GM19043 (cell line): ENCODE results near the gene ZNF45.
"Not testable (repeated sequence)": the region's sequence is repeated elsewhere in the genome, so short reads cannot be mapped to it uniquely, and the experiment has no call there.

ENCODE experiments used
- ATAC-seq: cut with Tn5 transposase; IDR thresholded peaks from one replicate; pipeline ENCODE4 v1.9.1; 2021; ENCODE audit warnings: low read depth; ENCODE audit not compliant: unreplicated experiment

Gene ZNF45

DNA sequence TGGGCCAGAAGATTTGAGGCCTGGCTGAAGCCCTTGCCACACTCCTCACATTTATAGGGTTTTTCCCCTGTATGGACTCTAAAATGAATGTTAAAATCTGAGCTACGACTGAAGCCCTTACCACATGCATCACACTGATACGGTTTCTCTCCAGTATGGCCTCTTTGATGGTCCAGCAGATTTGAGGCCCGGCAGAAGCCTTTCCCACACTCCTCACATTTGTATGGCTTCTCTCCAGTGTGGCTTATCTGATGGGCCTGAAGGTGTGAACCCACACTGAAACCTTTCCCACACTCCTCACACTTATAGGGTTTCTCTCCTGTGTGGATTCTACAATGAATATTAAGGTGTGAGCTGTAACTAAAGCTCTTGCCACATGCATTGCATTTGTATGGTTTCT, 21.0 kb downstream of the ZNF45 start:
- no peak for ATAC-seq

- no peak for ATAC-seq
These were observed 21.7 kb downstream of the ZNF45 start for GRCh38 chr19:43913383-43913782.

- ATAC-seq, result no peak
These were observed 24.2 kb downstream of the ZNF45 start for GRCh38 chr19:43910884-43911283.

GRCh38 chr19:43908659-43909058, 26.4 kb downstream of the ZNF45 start:
- ATAC-seq, result no peak

DNA sequence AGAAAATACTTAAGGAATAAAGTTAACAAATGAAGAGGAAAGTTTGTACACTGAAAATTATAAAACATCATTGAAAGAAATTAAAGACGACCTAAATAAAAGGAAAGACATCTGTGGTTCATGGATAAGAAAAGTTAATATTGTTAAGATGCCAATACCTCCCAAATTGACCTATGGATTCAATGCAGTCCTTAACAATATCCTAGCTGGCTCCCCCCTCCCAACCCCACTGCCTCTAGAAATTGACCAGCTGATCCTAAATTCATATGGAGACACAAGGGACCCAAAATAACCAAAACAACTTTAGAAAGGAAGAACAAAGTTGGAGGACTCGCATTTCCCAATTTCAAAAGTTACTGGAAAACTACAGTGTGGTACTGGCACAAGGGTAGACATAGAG, 28.3 kb downstream of the ZNF45 start:
- ATAC-seq, result no peak

- ATAC-seq, result no peak
These were observed 29.2 kb downstream of the ZNF45 start for GRCh38 chr19:43905897-43906296.

DNA sequence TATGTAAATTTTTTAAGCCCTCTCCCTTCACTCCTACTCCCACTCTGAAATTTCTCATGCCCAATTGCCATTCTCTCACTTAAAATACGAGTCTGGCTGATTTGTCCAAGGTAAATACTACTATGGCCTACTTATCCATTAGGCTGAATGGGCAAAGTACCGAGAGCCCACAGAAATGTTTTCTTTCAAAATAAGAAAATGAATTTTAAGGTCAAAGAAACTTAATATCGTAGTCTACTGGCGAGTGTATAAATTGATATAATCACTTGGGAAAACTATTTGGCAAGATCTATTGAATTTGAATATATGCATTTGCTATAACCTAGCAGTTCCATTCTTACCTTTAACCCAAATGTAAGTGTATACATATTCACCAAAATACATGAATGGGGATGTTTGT, 32.7 kb downstream of the ZNF45 start:
- no peak for ATAC-seq

DNA sequence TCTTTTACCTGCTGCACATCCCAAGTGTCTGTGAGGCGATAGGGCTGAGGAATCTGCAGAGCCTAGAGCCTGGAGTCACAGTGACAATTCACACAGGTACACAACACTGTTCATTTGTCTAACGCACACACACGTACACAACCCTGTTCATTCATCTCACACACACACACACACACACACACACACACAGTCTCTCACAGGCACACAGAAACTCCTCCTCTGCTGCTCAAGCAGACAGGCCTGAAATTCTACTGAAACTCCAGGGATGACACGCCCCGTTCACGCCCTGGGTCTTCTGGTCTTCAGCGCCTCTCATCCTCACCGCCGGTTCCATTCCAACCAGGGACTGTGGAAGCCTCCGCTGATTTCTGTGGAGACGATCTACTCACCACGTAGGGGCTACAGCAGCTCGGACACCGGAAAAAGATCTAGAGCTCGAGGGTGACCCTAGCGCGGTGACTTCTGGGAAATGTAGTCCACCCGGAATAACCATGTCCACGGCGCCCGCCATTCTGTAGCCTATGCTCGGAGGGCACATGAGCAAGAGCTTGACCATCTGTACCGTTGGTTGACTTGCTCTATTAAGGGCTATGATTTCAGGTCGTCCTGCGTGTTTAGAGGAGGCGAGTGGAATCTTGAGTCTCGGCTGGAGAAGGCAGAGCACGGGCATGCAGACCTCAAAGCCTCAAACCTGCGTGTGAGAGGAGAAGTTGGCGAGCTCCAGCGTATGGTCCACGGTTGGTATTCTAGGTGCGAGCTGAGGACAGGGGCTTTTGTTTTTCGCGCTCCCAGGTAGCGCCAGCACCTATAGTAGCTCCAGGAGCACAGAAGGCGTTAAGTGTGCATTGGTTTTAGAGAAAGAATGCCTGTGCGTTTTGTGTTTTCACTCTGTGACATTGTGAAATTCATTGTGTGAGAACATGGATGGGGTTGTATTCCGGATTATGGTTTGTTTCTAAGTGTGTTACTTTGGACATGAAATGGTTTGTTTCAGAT, 33.4 kb downstream of the ZNF45 start:
- no peak for ATAC-seq

DNA sequence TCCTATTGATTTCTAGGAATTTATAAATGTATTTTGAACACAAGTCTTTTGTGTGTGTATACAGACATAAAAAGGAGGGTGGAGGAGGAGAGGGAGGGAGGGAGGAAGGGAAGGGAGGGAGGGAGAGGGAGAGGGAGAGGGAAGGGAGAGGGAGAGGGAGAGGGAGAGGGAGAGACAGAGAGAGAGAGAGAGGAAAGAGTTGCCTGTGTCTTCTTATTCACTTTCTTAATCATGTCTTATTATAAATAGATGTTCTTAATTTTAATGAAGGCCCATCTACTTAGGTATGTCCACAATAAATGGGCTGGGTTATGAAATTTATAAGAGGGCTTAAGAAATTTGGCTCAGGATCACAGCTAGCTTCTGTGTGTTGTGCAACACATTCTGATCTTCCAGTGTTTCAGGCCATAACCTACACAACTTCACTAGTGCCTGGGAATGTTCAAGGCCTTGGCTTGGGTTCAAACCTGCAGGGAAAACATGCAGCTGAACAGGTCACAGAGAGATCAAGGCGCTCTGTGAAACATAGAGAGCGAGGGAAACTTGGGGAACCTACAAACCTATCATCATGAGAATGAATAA, 39.3 kb downstream of the ZNF45 start:
- ATAC-seq, result no peak

DNA sequence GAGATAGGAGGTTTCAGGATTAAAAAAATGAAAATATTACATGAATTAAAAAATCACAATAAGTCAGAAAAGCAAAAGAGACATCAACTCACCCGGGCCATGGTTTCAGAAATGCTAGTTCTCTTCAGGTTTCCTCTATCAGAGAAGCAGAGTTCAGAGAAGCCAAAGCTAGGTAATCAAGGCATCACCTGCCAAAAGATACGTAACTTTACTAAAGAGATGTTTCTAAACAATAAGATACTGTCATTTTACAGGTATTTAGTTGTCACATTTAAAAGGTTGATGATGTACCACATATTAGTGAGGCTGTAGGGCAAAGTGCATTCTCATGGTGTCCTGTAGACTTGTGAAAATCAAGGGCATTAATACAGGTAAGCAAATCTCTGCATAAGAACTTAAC, 51.2 kb downstream of the ZNF45 start, which contains the start of gene ZNF404:
Gene ZNF404 (minus strand): TSS at position 101 of the 400 bp plus-strand sequence.
- no peak for ATAC-seq

GRCh38 chr19:43880483-43880882, 54.6 kb downstream of the ZNF45 start:
- ATAC-seq, result no peak

- no peak for ATAC-seq
These were observed 62.3 kb downstream of the ZNF45 start for GRCh38 chr19:43872547-43873336.

- ATAC-seq, result not testable (repeated sequence)
These were observed 68.2 kb downstream of the ZNF45 start for GRCh38 chr19:43866923-43867322.
